Peyer's patch (tissue), 4 donors: ENCODE results near the gene SCARB1.

Source experiments
- CTCF ChIP-seq, 6 experiments: fragments of 450-650 bp in 4 of 6; fragments of 200-600 bp in 2 of 6; sonication (generic) in 1 of 6; IDR thresholded peaks; one replicate each; pipeline ENCODE4 v1.5.1; 2017 to 2019; ENCODE audit warnings: antibody characterized with exemption in 6 of 6, mild to moderate bottlenecking in 3 of 6, moderate library complexity in 1 of 6
- POLR2A ChIP-seq, 2 donors: fragments of 450-650 bp; IDR thresholded peaks; one replicate each; pipeline ENCODE4 v1.5.1; 2017; ENCODE audit warnings: antibody characterized with exemption in 2 of 2, mild to moderate bottlenecking in 2 of 2, moderate library complexity in 2 of 2

- TF ChIP-seq POLR2A (IDR thresholded peaks at IDR 0.05) (no peak), CTCF (IDR thresholded peaks at IDR 0.05) (peak; percentile 24 to 75 (median 68))
Observed at GRCh38 chr12:124764451-124764850, 99.2 kb downstream of the SCARB1 start.
